OCI-LY7 (cell line): ENCODE results near the gene GLG1.
"Not testable (repeated sequence)": the region's sequence is repeated elsewhere in the genome, so short reads cannot be mapped to it uniquely, and the experiment has no call there.

ENCODE experiments used
- CTCF ChIP-seq: fragments of 200-600 bp; sonication (generic); conservative IDR thresholded peaks from 2 replicates; pipeline ENCODE4 v1.5.1; 2014; ENCODE audit warnings: mild to moderate bottlenecking, antibody characterized with exemption, low read length, moderate library complexity, mixed read lengths
- EZH2phosphoT487 ChIP-seq: fragments of 200-600 bp; sonication (generic); IDR thresholded peaks from 2 replicates; pipeline ENCODE4 v1.6.1; 2018; ENCODE audit warnings: low read depth, borderline replicate concordance, mild to moderate bottlenecking, mixed run types, antibody characterized with exemption, low read length, moderate library complexity, mixed read lengths

DNA sequence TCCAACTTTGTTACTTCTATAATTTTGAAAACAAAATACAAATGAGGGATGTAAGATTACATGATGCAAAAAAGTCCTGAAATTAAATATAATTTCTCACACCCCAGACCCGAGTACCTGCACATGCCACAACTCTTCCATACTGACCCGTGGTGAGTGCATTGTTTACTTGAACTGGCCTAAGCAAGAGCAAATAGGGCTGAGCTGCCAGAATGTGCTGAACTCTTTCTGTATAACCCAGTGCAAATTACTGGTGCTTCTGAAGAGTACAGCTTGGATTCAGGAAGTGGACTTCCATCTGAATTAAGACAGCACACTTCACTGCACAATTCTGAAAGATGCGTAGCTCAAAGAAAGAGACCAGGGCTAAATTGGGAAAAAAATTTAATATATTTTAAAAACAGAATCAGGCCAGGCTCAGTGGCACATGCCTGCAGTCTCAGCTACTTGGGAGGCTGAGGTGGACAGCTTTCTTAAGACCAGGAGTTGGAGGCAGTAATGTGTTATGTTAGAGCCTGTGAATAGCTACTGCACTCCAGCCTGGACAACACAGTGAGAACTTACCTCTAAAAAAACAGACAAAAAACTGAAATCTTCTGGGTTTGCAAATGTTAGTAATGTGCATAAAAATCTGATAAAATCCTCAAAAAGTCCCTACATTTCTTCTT is 63.9 kb downstream of the GLG1 start:
- not testable (repeated sequence) for TF ChIP-seq CTCF, EZH2phosphoT487
